Stimulated activated naive CD8-positive, alpha-beta T cell treated with anti-CD3 and anti-CD28 coated beads, Interleukin-15, amount 100 ng/mL, for 72 hours (primary cell): ENCODE data around the gene ATP13A5.
A peak's percentile ranks its signal among the peaks of the same experiment; 100 is the strongest.

Source experiments
- ATAC-seq: fragments of 150-1000 bp; cut with Tn5 transposase; 2 replicates; pipeline ENCODE4 v1.10.0; 2021; ENCODE audit warnings: mild to moderate bottlenecking, moderate library complexity
- DNase-seq, 2 donors: peaks; one replicate each; pipeline ENCODE4 v3.0.0; 2021 to 2022
- H3K27ac Mint-ChIP-seq, 2 donors: one replicate each; pipeline ENCODE4 v1.8.0; 2022; ENCODE audit warnings: mild to moderate bottlenecking in 2 of 2, mixed read lengths in 2 of 2, moderate library complexity in 2 of 2
- H3K27me3 Mint-ChIP-seq: one replicate; pipeline ENCODE4 v1.8.0; 2022; ENCODE audit warnings: mixed read lengths
- H3K4me1 Mint-ChIP-seq: one replicate; pipeline ENCODE4 v1.8.0; 2022; ENCODE audit warnings: mild to moderate bottlenecking, mixed read lengths
- H3K4me3 Mint-ChIP-seq, 2 donors: one replicate each; pipeline ENCODE4 v1.8.0; 2022; ENCODE audit warnings: mild to moderate bottlenecking in 2 of 2, mixed read lengths in 2 of 2, moderate library complexity in 1 of 2
- H3K9me3 Mint-ChIP-seq, 2 donors: one replicate each; pipeline ENCODE4 v1.8.0; 2022; ENCODE audit warnings: mixed read lengths in 2 of 2

The ATP13A5 gene

DNA sequence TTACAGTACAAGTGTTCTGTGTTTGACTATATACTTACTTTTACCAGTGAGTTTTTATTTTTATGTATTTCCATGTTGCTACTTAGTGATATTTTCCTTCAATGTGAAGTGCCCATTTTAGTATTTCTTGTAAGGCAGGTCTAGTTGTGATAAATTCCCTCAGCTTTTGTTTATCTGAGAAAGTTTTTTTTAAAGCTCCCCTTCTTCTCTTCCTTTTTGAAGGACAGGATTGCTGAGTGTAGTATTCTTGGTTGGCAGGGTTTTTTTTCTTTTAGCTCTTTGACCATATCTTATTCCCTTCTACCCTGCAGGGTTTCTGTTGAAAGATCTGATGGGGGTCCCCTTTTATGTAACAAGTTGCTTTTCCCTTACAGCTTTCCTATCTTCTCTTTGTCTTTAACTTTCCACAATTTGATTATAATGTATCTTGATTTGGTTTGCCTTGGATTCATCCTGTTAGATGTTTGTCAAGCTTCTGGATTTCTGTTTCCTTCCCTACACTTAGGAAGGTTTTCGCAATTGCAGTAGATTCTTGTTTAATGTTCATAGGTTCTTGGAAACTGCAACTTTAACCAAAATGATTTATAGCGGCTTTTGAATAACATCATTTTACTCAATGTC, 129.6 kb downstream of the ATP13A5 start:
- Mint-ChIP-seq H3K4me3 (no peak overlapping the region), H3K4me1 (no peaks in the 10 kb centered on the region), H3K9me3 (peaks cover 30 to 42% of the 10 kb centered on the region in 2 donors), H3K27ac (no peak overlapping the region), H3K27me3 (no peaks in the 10 kb centered on the region)
- ATAC-seq (no peak), DNase-seq (no peak)

DNA sequence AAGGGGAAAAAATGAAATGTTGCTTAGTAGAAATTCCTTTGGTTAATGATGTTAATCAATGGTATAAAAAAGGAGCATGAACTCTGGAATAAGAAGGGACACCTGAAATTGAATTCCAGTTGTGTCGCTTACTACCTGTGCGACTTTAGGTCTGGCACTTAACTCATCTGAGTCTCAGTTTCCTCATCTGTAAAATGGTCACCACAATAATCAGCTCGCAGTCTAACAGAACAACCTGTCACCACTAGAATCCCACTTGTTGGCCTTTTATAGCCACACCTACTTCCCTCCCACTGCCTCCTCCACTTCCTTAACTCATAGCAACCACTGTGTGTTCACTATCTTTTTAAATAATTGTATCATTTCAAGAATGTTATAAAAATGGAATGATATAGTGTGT, 135.0 kb downstream of the ATP13A5 start:
- peaks cover 35% of the 10 kb centered on the region for H3K27me3 Mint-ChIP-seq
- peaks cover 9 to 19% of the 10 kb centered on the region in 2 donors for H3K9me3 Mint-ChIP-seq
- H3K4me3 Mint-ChIP-seq = no peak overlapping the region
- no peak overlapping the region for H3K27ac Mint-ChIP-seq
- DNase-seq = no peak
- peaks cover 5% of the 10 kb centered on the region for H3K4me1 Mint-ChIP-seq
- ATAC-seq = no peak

DNA sequence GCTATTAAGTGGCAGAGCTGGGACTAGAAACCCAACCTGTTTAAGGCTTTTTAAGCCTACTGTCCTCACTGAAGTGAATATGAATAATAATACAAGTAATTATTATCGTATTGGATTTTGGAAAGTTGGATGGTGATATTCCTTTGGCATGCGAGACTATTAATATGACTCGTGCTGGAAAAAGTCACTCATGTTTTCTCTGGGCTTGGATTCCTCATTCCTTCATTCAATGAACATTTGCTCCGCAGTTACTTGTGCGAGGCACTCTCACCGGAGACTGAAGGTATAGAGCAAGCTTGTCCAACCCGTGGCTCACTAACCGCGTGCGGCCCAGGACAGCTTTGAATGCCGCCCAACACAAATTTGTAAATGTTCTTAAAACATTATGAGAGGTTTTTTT, 136.8 kb downstream of the ATP13A5 start:
- Mint-ChIP-seq H3K27ac (no peak overlapping the region), H3K27me3 (peaks cover 41% of the 10 kb centered on the region), H3K4me3 (no peak overlapping the region), H3K9me3 (peaks cover 0 to 8% of the 10 kb centered on the region in 2 donors), H3K4me1 (peaks cover 5% of the 10 kb centered on the region)
- no peak for DNase-seq
- no peak for ATAC-seq

DNA sequence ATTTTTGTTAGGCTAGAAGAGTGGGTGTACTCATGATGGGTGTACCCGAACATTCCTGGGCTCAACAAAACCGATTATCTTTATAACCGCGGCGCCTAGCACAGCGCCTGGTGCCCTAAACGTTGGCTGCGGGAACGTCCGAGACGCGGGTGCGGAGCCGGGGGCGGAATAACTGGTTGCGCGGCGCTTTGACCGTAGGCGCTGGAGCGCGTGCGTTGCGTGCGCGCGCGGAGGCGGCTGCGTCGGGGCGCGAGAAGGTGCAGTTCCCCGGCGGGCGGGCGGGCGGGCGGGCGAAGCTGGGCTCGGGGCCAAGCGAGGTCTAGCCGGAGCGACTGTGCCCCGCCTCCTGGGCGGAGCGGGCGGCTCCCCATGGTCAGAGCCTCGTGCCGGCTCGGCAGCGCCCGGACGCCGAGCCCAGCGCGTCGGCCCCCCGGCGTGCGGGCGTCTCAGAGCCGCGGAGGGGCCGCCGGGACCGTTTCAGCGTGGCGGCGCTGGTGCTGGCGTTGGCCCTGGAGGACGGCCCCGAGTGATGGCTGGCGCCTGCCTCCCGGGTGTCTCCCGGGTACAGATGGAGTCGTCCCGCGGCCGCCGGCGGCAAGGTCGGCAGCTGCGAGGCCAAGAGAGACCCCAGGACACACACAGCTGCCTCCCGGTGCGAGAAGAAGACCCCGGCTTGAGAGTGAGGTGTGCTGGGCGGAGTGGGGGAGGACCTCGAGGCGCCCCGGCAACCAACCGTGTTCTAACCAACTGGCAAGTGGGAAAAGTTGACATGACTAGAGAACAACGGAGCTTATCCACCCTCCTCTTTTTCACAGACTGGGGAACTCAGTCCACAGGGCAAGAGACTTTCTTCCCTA, 137.5 kb downstream of the ATP13A5 start, which contains the start of gene PLAAT1:
Gene PLAAT1 (plus strand): TSS at position 373 of the 857 bp plus-strand sequence. CDS start 14,429 bp downstream, outside the sequence.
- peak within 1 kb of the TSS; percentile 59 to 62 for H3K4me3 Mint-ChIP-seq
- H3K27me3 Mint-ChIP-seq = peaks cover 41% of the 10 kb centered on the region
- peaks cover 0 to 8% of the 10 kb centered on the region in 2 donors for H3K9me3 Mint-ChIP-seq
- H3K27ac Mint-ChIP-seq = no peak within 1 kb of the TSS
- peaks cover 5% of the 10 kb centered on the region for H3K4me1 Mint-ChIP-seq
- ATAC-seq = peak; percentile 79
- peak; percentile 8 to 13 for DNase-seq

DNA sequence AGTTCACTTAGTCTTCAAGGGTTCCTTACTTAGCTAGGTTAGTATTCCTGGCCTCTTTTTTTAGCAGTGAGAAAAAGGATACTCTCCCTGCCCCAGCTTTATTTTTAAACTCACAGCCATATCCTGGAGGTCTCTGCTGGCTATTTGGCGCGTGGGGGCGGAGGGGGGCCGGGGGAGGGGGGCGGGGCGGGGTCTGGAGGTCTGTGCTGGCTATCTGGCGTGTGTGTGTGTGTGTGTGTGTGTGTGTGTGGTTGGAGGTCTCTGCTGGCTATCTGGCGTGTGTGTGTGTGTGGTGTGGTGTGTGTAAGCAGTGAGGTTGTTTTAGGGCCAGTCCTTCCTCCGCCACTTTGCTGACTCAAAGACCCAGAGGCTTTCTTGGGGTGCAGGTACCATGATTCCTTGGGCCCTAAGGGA, 138.1 kb downstream of the ATP13A5 start:
- peak; percentile 16 for ATAC-seq
- no peak for DNase-seq
- Mint-ChIP-seq H3K4me3 (peak overlapping the region; percentile 13 to 59), H3K27me3 (peaks cover 42% of the 10 kb centered on the region), H3K9me3 (peaks cover 0 to 8% of the 10 kb centered on the region in 2 donors), H3K4me1 (peaks cover 5% of the 10 kb centered on the region), H3K27ac (no peak overlapping the region)

DNA sequence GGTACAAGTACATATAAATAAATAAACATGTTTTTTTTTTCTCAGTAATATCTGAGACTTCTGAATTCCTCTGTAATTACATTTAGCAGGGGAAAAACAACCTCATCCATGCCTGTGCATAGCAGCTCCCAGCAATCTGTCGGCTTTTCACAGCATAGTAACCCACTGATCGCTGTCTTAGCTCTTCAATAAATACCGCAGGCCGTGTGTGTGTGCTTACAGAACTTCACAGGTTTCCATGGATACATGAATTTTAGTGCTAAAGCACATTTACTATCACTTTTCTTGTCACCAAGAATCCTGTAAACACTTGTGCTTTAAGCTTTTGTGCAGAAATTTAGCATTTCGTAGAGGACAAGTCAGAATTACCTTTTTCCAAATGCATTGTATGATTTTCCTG, 141.5 kb downstream of the ATP13A5 start:
- Mint-ChIP-seq H3K4me1 (peaks cover 5% of the 10 kb centered on the region), H3K9me3 (peaks cover 0 to 3% of the 10 kb centered on the region in 2 donors), H3K27ac (no peak overlapping the region), H3K27me3 (peaks cover 35% of the 10 kb centered on the region), H3K4me3 (no peak overlapping the region)
- ATAC-seq (no peak), DNase-seq (no peak)

DNA sequence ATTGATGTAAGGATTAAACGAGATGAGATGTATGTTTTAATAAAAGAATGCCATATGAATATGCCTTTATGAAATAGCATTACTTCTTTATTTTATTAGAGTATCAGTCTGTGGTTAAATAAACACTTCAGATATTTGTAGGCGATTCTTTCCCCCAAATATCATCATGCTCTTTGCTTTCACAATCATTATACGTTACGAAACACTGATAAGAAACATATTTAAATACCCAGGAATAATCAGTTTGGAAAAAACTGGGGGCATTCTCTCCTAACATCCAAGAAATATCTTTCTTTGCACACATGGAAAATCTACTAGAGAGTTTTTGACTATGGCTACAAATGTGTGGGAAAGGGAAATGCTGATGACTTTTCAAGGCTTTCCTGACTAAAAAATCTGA, 142.0 kb downstream of the ATP13A5 start:
- H3K4me3 Mint-ChIP-seq = no peak overlapping the region
- no peak for ATAC-seq
- no peak for DNase-seq

DNA sequence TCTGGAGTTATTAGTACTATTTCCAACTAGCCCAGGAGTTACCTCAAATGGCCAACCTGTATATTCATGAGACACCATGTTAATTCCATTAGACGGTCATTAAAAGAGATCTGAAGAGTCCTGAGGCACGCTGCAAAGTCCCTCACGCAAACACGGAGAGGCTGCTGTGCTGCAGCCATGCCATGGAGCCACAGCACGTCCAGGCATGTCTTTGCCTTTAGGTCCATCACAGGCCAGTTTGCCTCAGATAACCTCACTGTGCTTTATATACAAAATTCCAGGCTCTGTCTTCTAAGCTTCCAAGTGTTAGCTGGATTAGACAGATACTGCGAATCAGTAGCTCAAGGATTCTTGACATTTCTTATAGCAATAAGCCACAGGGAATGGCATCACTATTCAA, 147.4 kb downstream of the ATP13A5 start:
- no peak overlapping the region for H3K27ac Mint-ChIP-seq
- H3K27me3 Mint-ChIP-seq = peaks cover 20% of the 10 kb centered on the region
- no peaks in the 10 kb centered on the region for H3K4me1 Mint-ChIP-seq
- no peak for ATAC-seq
- DNase-seq = no peak
- H3K4me3 Mint-ChIP-seq = no peak overlapping the region
- H3K9me3 Mint-ChIP-seq = no peaks in the 10 kb centered on the region

More for the DNA sequence above, 142.0 kb downstream of the ATP13A5 start:
- Mint-ChIP-seq H3K27ac (no peak overlapping the region), H3K9me3 (no peaks in the 10 kb centered on the region), H3K4me1 (peaks cover 5% of the 10 kb centered on the region), H3K27me3 (peaks cover 31% of the 10 kb centered on the region)

DNA sequence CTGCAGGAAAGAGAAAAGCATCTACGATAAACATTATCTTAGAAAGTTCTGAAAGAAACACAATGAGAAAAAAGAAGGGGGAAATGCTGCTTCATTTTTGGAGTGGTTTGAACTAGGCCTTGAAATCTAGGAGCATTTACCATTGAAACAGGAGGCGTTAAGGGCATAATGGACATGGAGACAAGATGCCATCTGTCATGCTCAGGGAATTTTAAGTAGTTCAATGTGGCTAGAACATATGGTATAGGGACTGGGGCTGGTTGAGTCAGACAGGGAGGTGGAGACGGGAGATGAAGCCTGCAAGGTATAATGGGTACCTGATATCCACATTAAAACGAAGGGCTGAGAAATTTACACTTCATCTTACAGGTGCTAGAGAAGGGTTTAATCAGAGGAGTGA, 147.9 kb downstream of the ATP13A5 start:
- Mint-ChIP-seq H3K4me1 (no peaks in the 10 kb centered on the region), H3K27ac (no peak overlapping the region), H3K27me3 (peaks cover 26% of the 10 kb centered on the region), H3K4me3 (no peak overlapping the region), H3K9me3 (no peaks in the 10 kb centered on the region)
- DNase-seq (no peak), ATAC-seq (no peak)

DNA sequence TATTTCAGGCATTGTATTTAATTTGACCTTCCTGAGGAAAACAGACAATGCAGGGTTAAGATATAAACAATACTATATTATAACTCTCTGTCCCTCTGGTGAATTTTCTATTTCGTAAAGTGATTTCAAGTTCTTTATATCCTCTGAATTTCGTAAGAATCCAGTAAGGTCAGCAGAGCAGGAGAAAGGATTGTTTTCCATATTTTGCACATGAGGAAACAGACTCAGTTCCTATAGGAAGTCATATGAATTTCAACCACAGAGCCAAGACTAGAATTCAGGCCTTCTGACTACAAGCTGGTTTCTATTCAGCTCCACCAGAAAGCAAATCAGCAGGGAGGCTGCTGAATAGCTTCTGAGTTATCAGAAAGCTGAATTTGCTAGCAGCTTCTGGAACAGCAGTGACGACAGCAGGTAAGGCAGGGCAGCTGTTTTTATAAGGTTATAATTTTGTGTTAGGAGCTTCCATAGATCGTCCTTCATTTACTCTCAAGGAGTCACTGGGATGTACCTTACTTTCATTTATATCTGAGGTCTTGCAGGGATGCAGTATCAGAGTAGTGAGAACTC, 148.6 kb downstream of the ATP13A5 start:
- H3K27ac Mint-ChIP-seq = no peak overlapping the region

DNA sequence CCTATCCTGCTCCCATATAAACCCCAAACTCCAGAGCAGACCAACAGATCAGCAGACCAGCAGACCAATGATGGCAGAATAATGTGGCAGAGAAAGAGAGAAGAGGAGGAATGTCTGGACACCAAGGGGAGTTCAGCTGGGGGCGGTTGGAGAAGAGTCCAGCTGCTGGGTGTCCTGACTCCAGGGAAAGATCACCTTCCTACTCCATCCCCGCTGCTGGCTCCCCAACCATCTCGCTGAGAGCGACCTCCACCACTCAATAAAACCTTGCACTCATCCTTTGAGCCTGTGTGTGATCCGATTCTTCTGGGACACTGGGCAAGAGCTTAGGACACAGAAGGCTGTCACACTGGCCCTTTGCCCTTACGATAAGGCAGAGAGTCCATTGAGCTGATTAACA, 150.3 kb downstream of the ATP13A5 start:
- H3K27ac Mint-ChIP-seq = no peak overlapping the region

More for the DNA sequence above, 148.6 kb downstream of the ATP13A5 start:
- DNase-seq = no peak
- no peaks in the 10 kb centered on the region for H3K4me1 Mint-ChIP-seq
- no peaks in the 10 kb centered on the region for H3K9me3 Mint-ChIP-seq
- H3K4me3 Mint-ChIP-seq = no peak overlapping the region
- H3K27me3 Mint-ChIP-seq = peaks cover 27% of the 10 kb centered on the region
- ATAC-seq = no peak

DNA sequence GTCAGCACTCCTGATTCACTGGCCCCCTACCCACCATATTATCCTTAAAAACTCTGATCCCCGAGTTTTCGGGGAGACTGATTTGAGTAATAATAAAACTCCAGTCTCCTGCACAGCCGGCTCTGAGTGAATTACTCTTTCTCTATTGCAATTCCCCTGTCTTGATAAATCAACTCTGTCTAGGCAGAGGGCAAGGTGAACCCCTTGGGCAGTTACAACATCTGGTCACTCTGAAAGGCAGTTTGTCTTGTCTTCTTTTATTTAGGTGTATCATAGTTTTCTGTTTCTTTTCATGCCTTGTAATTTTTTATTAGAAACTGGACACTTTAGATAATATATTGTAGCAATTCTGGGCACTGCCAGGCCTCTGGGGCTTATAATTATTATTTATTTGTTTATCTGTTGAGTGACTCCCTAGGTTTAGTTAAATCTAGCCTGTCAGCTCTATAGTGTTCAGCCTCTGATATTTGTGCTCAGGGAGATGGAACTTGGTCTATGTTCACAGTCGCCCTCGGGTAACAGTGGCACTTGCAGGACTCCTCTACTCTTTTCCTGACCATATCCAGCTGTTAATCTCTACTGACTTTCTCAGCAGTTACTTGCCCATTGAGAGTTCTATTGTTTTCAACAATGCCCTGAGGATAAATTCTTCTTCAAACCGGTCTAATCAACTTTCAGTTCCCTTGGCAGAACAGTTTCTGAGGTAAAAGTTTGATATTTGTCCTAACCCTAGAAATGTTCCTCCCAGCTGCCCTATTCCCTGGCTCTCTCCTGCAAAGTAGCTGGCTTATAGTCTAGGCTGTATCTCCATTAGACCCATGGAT, 153.0 kb downstream of the ATP13A5 start:
- DNase-seq = no peak
- H3K4me3 Mint-ChIP-seq = no peak overlapping the region
- no peak for ATAC-seq
- H3K27me3 Mint-ChIP-seq = peaks cover 25% of the 10 kb centered on the region
- no peaks in the 10 kb centered on the region for H3K4me1 Mint-ChIP-seq
- no peak overlapping the region for H3K27ac Mint-ChIP-seq
- H3K9me3 Mint-ChIP-seq = no peaks in the 10 kb centered on the region

More for the DNA sequence above, 150.3 kb downstream of the ATP13A5 start:
- H3K27me3 Mint-ChIP-seq = peaks cover 25% of the 10 kb centered on the region
- DNase-seq (no peak), ATAC-seq (no peak)
- H3K4me1 Mint-ChIP-seq = no peaks in the 10 kb centered on the region
- H3K4me3 Mint-ChIP-seq = no peak overlapping the region
- H3K9me3 Mint-ChIP-seq = no peaks in the 10 kb centered on the region
